ENCODE data around the gene ITGB1BP2.
"Not testable (repeated sequence)": the region's sequence is repeated elsewhere in the genome, so short reads cannot be mapped to it uniquely, and the experiment has no call there.

- TF ChIP-seq, protein P1, sequence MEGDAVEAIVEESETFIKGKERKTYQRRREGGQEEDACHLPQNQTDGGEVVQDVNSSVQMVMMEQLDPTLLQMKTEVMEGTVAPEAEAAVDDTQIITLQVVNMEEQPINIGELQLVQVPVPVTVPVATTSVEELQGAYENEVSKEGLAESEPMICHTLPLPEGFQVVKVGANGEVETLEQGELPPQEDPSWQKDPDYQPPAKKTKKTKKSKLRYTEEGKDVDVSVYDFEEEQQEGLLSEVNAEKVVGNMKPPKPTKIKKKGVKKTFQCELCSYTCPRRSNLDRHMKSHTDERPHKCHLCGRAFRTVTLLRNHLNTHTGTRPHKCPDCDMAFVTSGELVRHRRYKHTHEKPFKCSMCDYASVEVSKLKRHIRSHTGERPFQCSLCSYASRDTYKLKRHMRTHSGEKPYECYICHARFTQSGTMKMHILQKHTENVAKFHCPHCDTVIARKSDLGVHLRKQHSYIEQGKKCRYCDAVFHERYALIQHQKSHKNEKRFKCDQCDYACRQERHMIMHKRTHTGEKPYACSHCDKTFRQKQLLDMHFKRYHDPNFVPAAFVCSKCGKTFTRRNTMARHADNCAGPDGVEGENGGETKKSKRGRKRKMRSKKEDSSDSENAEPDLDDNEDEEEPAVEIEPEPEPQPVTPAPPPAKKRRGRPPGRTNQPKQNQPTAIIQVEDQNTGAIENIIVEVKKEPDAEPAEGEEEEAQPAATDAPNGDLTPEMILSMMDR (IDR thresholded peaks at IDR 0.05), result not testable (repeated sequence)
- not testable (repeated sequence) for TF ChIP-seq POLR2A (IDR thresholded peaks at IDR 0.05)
Observed at GRCh38 chrX:71300495-71300894, 1.1 kb upstream of the ITGB1BP2 start.

Measured in testis (tissue), 2 donors.